HL-60 (cell line): ENCODE measurements around the gene CAMK1D.

Experiments used
- DNase-seq, 2 experiments: peaks; one replicate each; pipeline ENCODE4 v3.0.0-alpha.2; 2010 to 2020; ENCODE audit warnings: low read depth in 1 of 2, low spot score in 1 of 2
- H3K27ac ChIP-seq: fragments of 250-450 bp; sonication (Bioruptor Pico); replicated peaks from 2 replicates; pipeline ENCODE4 v1.5.1; 2020; ENCODE audit warnings: mild to moderate bottlenecking, moderate library complexity
- H3K27me3 ChIP-seq: fragments of 250-450 bp; sonication (Bioruptor Pico); 2 replicates; pipeline ENCODE4 v1.5.1; 2021; ENCODE audit warnings: mild to moderate bottlenecking, moderate library complexity; ENCODE audit not compliant: insufficient read depth, poor library complexity, severe bottlenecking
- H3K4me3 ChIP-seq: replicated peaks from 2 replicates; pipeline ENCODE4 v1.5.1; 2011; ENCODE audit warnings: mild to moderate bottlenecking, control low read depth, low read length; ENCODE audit not compliant: insufficient read depth
- GABPA ChIP-seq: IDR thresholded peaks from 2 replicates; pipeline ENCODE4 v1.6.1; 2012; ENCODE audit warnings: low read depth
- POLR2AphosphoS5 ChIP-seq: IDR thresholded peaks from 2 replicates; pipeline ENCODE4 v1.6.1; 2012; ENCODE audit warnings: low read depth
- SPI1 ChIP-seq: IDR thresholded peaks from 2 replicates; pipeline ENCODE4 v1.6.1; 2012; ENCODE audit warnings: low read depth, mild to moderate bottlenecking, borderline replicate concordance
- TF ChIP-seq, protein P1 (sequence below): IDR thresholded peaks from 2 replicates; pipeline ENCODE4 v1.6.1; 2012; ENCODE audit warnings: low read depth; ENCODE audit not compliant: insufficient replicate concordance
- TF ChIP-seq, protein P2 (sequence below): IDR thresholded peaks from one replicate; pipeline ENCODE4 v1.5.1; 2011; ENCODE audit warnings: low read length, control low read depth, inconsistent platforms; ENCODE audit not compliant: insufficient read depth

CAMK1D gene

DNA sequence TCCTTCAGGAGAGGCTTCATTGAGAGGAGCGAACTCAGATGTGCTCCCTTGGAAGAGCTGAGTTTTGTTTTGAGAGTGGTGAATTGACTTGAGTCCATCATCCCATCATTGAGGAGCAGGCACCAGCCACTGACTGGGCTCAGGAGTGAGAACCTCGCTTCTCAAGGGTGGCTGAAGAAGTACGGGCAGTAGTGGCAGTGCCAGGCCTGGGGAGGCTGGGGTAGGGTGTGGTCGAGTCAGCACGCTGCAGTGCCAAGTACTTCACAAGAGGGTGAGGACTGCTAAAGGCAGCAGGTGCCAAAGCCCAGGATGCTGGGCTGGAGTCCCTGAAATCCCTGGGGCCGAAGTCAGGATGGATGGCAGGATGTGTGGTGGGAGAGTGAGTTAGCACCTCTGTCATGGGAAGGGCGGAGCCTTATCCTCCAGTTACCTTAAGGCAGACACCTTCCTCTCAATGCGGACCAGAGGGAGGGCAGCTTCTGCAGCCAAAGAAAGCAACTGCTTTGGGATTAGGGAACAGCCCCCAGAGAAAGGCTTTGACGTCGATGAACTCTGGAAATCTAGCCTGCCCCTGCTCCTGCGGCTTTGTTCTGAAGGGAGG is 210.3 kb downstream of the CAMK1D start:
- DNase-seq, result no peak
- TF ChIP-seq SPI1 (no peak), POLR2AphosphoS5 (no peak), GABPA (no peak)
- TF ChIP-seq, protein P1, sequence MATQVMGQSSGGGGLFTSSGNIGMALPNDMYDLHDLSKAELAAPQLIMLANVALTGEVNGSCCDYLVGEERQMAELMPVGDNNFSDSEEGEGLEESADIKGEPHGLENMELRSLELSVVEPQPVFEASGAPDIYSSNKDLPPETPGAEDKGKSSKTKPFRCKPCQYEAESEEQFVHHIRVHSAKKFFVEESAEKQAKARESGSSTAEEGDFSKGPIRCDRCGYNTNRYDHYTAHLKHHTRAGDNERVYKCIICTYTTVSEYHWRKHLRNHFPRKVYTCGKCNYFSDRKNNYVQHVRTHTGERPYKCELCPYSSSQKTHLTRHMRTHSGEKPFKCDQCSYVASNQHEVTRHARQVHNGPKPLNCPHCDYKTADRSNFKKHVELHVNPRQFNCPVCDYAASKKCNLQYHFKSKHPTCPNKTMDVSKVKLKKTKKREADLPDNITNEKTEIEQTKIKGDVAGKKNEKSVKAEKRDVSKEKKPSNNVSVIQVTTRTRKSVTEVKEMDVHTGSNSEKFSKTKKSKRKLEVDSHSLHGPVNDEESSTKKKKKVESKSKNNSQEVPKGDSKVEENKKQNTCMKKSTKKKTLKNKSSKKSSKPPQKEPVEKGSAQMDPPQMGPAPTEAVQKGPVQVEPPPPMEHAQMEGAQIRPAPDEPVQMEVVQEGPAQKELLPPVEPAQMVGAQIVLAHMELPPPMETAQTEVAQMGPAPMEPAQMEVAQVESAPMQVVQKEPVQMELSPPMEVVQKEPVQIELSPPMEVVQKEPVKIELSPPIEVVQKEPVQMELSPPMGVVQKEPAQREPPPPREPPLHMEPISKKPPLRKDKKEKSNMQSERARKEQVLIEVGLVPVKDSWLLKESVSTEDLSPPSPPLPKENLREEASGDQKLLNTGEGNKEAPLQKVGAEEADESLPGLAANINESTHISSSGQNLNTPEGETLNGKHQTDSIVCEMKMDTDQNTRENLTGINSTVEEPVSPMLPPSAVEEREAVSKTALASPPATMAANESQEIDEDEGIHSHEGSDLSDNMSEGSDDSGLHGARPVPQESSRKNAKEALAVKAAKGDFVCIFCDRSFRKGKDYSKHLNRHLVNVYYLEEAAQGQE, result no peak
- TF ChIP-seq, protein P2, sequence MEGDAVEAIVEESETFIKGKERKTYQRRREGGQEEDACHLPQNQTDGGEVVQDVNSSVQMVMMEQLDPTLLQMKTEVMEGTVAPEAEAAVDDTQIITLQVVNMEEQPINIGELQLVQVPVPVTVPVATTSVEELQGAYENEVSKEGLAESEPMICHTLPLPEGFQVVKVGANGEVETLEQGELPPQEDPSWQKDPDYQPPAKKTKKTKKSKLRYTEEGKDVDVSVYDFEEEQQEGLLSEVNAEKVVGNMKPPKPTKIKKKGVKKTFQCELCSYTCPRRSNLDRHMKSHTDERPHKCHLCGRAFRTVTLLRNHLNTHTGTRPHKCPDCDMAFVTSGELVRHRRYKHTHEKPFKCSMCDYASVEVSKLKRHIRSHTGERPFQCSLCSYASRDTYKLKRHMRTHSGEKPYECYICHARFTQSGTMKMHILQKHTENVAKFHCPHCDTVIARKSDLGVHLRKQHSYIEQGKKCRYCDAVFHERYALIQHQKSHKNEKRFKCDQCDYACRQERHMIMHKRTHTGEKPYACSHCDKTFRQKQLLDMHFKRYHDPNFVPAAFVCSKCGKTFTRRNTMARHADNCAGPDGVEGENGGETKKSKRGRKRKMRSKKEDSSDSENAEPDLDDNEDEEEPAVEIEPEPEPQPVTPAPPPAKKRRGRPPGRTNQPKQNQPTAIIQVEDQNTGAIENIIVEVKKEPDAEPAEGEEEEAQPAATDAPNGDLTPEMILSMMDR, result no peak
- H3K4me3 ChIP-seq, result no peak overlapping the region
- no peak overlapping the region for H3K27ac ChIP-seq
- no peaks in the 10 kb centered on the region for H3K27me3 ChIP-seq

DNA sequence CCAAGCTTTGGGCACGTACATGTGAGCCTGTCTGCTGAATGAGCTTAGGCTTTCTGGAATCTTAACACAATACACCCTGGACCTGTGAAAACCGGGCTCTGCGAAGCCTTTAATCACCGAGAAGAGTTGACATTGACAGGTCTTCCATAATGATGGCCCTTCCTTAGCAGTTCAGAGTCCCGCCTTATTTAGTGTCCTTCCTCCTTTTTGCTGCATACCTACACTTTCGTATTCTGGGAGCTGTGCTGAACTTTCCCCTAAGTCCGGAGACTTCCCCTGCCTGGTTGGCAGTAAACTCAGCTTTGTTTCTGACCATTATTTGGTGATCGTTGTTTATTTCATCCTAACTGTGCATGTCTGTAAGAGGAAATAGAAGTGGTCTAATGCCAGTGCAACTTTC is 212.0 kb downstream of the CAMK1D start:
- TF ChIP-seq GABPA (no peak), SPI1 (no peak)
- TF ChIP-seq, protein P2, result no peak
- Histone ChIP-seq H3K4me3 (no peak overlapping the region), H3K27ac (no peak overlapping the region), H3K27me3 (no peaks in the 10 kb centered on the region)
- DNase-seq, result no peak

DNA sequence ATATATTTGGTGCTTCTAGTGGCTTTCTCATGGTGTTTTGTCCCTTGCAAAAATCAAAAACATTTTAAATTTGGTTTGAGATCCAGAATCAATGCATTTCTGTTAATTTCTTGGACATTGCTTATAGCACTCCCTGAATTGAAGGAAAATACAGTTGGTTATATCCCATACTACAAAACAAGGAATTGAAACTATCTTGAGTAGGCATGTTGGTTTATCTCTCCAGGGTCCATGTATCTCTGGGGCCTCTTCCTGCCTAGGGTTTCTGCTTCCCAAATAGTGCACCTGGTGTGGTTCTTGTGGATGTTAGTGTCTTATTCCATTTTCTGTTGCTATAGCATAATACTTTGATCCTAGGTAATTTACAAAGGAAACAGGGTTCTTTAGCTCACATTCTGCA is 212.4 kb downstream of the CAMK1D start:
- no peak for TF ChIP-seq SPI1
- TF ChIP-seq, protein P1, result no peak
- TF ChIP-seq, protein P2, result no peak
- TF ChIP-seq POLR2AphosphoS5, result no peak
- TF ChIP-seq GABPA, result no peak
- no peak overlapping the region for H3K27ac ChIP-seq
- no peak overlapping the region for H3K4me3 ChIP-seq
- no peak for DNase-seq
- no peaks in the 10 kb centered on the region for H3K27me3 ChIP-seq

DNA sequence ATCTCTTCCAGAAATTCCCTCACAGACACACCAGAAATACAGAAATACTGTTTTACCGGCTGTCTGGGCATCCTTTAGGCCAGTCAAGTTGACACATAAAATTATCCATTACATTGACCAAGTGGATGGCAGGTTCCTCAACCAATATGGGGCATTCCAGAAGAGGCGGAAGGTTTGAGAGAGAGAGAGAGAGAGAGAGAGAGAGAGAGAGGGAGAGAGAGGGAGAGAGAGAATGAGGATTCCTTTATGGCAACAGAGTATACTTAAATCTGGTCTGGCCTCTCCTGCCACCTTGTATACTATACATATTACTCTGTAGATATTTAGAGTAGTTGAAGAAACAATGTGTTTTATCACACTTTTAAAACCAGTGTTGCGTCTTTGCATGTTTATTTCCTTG is 214.1 kb downstream of the CAMK1D start:
- Histone ChIP-seq H3K27me3 (no peaks in the 10 kb centered on the region), H3K27ac (no peak overlapping the region), H3K4me3 (no peak overlapping the region)
- DNase-seq, result no peak
- no peak for TF ChIP-seq GABPA
- no peak for TF ChIP-seq SPI1
- TF ChIP-seq, protein P1, result no peak
- no peak for TF ChIP-seq POLR2AphosphoS5
- TF ChIP-seq, protein P2, result no peak
